GM18498 (cell line): ENCODE data around the gene PHF20.
"Not testable (repeated sequence)": the region's sequence is repeated elsewhere in the genome, so short reads cannot be mapped to it uniquely, and the experiment has no call there.

Experiments
- ATAC-seq: cut with Tn5 transposase; IDR thresholded peaks from one replicate; pipeline ENCODE4 v1.9.1; 2021; ENCODE audit warnings: mild to moderate bottlenecking, moderate library complexity; ENCODE audit not compliant: unreplicated experiment

PHF20 gene

GRCh38 chr20:35739294-35740163 is 32.3 kb upstream of the PHF20 start:
- no peak for ATAC-seq

- ATAC-seq: peak; percentile 86
Measured at GRCh38 chr20:35741892-35742740, 29.7 kb upstream of the PHF20 start, which contains the start of gene RBM39. TSS of gene RBM39 (minus strand) at chr20:35742260. CDS start at chr20:35740874, 1,386 bp downstream.

- ATAC-seq: no peak
Measured at GRCh38 chr20:35742741-35743523, 28.9 kb upstream of the PHF20 start.

- no peak for ATAC-seq
Measured at GRCh38 chr20:35743693-35744491, 27.9 kb upstream of the PHF20 start.

- ATAC-seq: not testable (repeated sequence)
Measured at GRCh38 chr20:35744492-35744841, 27.3 kb upstream of the PHF20 start.

GRCh38 chr20:35750611-35751010 is 21.2 kb upstream of the PHF20 start:
- ATAC-seq: no peak

GRCh38 chr20:35756404-35756803 is 15.4 kb upstream of the PHF20 start:
- no peak for ATAC-seq

- ATAC-seq: no peak
Measured at GRCh38 chr20:35757098-35757705, 14.6 kb upstream of the PHF20 start.

- ATAC-seq: not testable (repeated sequence)
Measured at GRCh38 chr20:35761548-35761947, 10.3 kb upstream of the PHF20 start.

GRCh38 chr20:35762461-35762860 is 9.4 kb upstream of the PHF20 start:
- ATAC-seq: no peak

GRCh38 chr20:35764936-35765335 is 6.9 kb upstream of the PHF20 start:
- not testable (repeated sequence) for ATAC-seq

- no peak for ATAC-seq
Measured at GRCh38 chr20:35766843-35767242, 5.0 kb upstream of the PHF20 start.

GRCh38 chr20:35767683-35768481 is 3.9 kb upstream of the PHF20 start:
- peak; percentile 45 for ATAC-seq

GRCh38 chr20:35768731-35769664 is 2.8 kb upstream of the PHF20 start:
- ATAC-seq: no peak

- ATAC-seq: no peak
Measured at GRCh38 chr20:35771367-35771688, 487 bp upstream of the PHF20 start.

GRCh38 chr20:35772563-35773058 is 796 bp downstream of the PHF20 start:
- no peak for ATAC-seq

- ATAC-seq: no peak
Measured at GRCh38 chr20:35773154-35773751, 1.4 kb downstream of the PHF20 start.
